SHP77 (cell line): ENCODE results near the gene TNFSF8.

Source experiments
- DNase-seq, 2 experiments: peaks; one replicate each; lab custom pipeline; 2025; lab: John Stamatoyannopoulos, UW

TNFSF8 gene

DNA sequence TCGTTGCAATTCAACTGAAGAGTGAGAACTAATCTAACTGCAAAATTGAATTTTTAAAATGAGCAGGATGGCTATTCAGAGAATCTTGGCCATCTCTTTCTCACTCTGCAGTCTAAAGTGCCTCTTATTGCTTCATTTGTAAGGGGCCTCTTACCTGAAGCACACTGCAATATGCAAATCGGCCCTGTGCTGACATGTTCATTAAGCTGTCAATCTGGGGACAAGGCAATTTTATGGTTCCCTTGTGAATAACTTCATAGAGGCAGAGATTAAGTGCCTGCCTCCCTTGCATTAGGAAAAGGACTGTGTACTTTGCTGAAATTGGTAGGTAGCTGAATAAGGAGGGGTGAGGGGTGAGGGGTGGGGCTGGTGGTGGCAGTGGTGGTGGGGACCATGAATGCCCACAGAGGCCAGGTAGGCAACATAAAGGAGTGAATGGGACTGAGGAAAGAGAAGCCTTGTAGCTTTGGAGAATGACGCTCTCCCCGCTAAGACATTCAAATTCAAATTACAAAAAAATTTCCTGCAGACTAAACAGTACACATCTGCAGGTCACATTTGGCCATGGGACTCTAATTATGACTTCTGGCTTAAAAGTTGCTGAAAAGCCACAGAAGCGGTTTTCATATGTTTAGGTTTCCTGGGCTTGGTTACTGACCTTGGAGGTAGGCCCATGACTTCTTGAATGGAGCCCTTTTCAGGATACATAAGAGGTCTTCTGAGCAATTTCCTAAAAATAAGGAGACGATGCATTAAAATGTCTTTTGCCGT, 25.0 kb downstream of the TNFSF8 start:
- DNase-seq: no peak

DNA sequence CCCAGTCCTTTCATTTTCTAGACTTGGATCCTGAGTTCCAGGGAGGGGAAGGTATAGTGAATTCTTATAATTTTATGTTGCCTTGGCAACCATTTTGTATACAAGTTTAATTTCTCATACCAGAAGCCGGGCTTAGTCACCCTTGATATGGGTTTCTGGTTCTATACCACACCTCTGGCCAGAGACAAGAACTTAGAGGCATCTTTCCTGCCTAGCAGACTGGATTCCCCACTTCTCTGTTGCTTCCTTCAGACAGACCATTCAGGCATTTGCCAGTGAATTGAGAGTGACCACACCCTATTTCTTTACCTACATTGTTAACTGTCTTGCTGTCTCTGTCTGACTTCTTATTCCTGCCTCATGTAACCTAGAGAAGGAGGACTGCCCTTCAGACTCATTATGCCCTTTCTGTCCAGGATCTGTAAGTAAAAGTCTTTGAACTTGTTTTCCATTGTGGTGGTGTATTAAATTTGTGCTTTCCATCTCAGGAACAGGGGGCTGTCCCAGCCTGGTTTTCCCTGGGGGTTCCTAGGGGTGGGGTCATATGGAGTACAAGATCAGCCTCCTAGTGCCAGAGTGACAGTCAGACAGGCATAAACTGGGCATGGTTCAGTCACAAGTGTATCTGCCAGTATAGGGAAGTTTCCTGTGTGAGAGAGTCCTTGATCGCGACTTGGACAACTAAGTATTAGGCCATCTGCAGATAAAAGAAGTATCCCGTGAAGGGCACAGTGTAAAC, 27.4 kb downstream of the TNFSF8 start:
- no peak for DNase-seq

DNA sequence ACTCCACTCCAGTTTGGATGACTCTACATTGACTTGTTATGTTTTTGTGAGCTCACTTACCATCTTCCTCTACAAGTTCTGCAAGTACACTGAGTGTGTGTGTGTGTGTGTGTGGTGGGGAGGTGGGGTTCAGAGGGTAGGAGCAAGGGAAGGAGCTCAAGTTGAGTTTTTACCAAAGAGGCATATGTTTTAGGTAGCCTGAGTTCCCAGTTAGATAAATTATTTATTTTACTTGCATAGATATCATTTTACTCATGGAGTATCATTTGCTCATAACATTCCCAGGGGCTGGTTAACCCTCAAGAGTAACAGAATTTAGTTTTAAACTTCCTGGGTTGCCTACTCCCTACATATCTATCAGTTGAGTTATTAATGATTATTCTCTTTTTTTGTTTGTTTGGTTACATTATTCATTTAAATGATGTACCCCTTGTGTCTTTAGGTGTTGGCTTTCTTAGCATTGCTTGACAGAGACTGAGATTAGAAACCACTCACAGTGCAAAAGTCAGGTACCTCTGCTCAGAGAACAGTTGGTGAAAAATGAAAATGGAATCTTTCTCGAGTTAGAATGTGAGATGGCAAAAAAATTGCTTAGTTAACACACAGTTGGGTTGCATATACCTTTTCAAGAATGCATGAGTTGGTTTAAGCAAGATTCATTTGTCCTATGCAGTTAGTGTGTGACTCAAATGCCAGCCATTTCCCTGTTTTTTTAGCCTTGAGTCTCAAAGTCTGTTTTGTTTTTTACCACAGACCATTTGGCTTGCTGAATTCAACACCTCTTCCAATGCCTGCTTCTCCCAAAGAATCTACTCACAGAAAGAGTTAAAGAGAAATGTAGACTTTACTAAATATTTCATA, 29.2 kb downstream of the TNFSF8 start:
- no peak for DNase-seq

DNA sequence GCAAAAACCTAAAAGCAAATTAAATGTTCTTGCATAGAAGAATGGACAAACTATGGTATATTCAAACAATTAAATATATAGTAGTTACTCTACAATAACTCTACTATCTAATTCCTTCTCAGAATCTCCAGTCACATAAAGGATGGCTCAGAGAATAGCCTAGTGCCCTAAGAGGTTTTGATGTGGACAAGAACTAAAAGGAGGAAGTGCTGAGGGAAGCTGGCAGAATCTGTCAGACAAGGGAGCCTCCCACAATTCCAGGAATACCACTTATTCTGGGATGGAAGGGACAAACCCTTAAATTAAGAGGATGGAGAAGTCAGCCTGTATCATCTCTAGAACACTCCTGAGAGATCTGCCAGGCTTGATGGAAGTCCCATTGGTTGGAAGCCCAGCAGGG, 30.4 kb downstream of the TNFSF8 start:
- no peak for DNase-seq

DNA sequence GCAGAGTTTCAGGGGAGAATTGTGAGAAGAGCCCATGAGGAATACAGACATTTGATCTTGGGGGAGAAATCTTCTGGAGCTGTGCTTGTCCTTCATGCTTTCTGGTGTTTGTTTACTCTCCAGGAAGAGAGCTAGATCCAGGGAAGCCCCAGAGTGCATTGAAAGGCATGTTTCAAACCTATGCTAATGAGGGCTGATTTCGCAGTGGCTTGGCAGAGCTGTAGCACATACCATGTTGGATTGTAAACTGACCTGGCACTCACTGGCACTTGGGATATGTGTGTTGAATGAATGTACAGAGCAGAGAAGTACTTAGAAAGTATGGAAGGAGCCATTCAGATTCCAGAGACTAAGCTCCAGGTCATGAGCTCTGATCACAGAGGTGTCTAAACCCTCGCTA, 30.9 kb downstream of the TNFSF8 start:
- DNase-seq: no peak

DNA sequence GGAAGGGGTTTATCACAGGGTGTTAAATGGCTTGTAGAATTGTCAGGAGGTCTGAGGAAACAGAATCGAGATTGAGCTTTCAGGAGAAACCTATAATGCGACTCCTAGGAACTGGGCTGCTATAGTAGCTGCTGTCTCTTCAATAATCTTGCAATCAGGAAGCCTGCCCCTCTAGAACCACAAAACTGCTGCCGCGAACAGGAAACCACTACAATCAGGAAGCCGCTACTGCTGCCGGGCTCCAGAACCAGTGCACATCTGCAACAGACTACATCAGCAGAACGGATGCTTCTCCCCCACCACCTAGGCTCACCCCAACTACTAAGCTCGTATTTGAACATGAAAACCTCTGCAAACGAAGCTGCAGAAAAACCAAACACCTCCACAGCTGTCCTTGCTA, 31.6 kb downstream of the TNFSF8 start:
- DNase-seq: no peak

DNA sequence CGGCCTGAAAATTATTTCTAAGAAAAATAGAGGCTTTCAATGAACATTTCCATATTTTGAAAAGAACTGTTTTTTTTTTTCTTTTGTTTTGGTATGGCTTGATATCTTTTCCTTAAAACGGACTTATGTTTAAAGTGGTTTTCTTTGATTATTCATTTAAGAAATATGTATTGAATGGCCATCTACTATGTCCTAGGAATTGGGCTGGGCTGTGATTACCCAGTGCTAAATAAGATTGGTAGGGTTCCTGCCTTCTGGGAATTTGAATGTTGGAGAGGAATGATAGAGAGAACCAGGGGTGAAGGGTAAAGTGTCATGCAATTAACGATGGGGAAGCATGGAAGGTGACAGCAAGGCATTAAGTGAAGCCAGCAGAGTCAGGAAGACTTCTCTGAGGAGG, 33.2 kb downstream of the TNFSF8 start:
- no peak for DNase-seq

DNA sequence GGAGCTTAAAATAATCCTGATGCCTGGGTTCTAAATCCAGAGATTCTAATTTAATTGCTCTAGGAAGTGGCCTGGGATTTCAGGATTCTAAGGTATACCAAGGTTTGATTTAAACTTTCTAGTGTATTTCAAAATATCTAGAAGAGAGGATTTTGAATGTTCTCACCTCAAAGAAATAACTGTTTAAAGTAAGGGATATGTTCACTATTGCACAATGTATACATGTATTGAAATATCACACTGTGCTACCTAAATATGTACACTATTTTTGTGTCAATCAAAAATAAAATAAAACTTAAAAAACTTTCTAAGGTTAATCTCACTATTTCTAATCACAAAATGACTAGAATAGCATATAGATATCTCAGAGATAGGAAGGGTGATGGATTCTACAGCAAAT, 34.0 kb downstream of the TNFSF8 start:
- DNase-seq: no peak

DNA sequence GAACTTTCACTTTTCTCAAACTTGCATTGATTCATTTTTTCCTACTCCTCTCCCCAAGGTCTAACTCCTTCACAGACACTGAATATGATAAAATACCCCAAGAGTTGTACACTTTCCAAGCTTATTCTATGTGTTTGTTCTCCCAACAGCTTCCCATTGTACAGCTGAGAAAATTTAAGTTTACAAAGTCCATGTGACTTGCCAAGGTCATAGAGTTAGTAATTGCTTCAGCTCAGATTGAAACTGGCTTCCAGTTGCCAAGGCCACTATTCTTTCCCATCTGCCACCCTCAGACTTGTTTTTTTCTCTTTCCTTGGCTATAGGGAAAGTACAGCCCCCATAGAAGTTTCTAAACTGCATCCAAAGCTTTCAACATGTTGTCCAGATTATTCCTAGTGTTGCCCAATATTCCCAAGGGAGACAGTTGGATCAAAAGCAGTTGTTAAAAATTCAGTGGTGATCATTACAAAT, 34.8 kb downstream of the TNFSF8 start:
- DNase-seq: no peak

DNA sequence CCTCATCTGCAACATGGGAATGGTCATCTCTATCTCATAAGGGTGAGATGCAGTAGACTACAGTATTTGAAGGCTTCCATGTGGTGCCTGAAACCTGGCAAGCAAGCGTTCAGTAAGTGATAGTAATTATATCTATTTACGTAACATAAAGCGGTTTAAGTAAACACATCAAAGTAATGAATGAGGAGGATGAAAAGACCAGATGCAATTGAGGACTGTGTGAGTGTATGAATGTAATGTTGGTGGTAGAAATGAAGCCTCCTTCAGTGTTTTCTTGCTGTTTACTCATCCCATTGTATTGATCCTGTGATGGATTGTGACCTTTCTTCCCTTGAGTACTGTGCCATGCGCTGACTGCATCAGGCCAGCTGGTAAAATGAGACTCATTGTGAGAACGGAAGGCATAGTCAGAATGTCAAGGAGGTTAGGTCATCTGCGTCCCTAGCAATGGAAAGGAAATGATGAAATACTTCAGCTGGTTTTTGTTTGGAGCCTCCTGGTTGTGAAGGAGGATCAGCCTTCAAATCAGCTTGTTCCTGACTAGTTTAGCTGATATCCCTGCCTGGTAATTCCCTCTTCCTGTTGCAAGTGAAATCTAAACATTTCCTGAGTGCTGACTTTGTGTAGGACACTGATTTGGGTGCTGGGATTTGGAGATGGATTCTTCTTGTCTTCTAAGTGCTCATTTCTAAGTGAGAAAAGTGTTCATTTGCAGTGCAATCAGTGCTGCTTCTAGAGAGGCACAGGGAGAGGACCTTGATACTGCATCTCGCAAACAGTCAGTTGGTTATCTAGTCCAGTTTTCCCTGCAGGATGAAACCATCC, 35.6 kb downstream of the TNFSF8 start:
- peak; percentile 94 to 97 for DNase-seq

DNA sequence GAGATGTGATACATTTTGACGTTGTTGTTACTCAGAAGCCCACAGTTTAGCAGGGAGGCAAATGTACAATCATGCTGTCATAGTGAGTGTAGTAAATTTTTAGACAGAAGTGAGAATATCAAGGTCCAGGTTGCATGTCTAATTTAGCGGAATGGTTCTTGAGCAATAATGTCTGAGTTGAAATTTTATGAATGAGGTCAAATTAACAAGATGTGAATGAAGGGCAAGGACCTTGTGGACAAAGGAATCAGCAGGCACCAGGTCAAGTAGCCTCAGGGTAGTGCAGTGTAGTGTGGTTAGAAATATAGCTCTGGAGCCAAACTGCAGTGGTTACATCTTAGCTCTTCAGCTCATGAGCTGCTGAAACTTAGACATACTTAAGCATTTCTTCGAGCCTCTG, 36.2 kb downstream of the TNFSF8 start:
- DNase-seq: no peak

DNA sequence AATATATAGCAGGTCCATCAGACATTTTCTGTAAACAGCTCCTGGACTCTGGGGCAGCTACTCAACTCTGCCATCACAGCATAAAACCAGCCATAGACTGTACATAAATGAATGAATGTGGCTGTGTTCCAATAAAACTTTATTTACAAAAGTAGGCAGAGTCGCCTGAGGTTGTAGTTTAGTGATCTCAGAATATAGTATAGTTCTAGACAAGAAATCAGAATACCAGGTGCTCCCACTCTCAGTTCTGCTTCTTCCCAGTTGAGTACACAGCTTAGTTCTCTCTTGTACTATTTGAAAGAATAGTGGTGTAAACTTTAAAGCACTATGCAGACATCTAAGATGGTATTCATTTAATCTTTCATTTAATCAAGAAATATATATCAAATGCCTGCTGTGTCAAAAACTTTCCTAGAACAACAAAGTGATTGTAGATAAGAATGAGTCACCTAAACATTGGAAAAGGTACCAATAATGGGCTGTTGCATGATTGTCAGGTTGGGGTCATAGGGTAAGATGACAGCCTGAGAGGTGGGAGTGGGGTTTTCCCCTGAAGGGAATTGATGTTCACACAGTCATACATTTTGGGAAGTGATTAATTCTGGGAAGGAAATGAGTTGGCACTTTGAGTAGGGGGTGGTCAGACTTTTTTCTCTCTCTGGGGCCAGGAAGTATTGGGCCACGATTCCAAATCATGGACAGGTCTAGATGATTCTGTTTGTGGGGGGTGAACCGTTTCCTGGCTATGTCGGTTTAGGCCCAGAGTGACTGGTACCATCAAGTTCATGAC, 37.0 kb downstream of the TNFSF8 start:
- no peak for DNase-seq

DNA sequence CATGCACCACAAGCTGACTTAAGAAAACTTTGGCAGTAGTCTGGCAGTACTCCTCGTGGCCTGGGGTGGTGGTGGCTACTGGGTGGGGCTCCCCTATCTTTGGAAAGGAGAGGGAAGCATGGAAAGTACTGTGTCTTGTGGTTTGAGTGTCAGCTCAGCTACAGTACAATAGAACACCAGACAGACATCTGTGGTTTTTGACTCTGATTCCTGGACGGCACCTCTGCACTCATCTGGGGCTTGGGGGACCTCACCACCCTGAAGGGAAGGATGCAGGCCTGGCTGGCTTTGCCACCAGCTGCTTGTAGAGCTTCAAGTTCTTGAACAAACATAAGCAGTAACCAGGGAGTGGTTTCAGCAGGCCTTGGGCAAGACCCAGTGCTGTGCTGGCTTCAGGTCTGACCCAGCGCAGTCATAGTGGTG, 40.6 kb downstream of the TNFSF8 start:
- peak; percentile 71 to 72 for DNase-seq

DNA sequence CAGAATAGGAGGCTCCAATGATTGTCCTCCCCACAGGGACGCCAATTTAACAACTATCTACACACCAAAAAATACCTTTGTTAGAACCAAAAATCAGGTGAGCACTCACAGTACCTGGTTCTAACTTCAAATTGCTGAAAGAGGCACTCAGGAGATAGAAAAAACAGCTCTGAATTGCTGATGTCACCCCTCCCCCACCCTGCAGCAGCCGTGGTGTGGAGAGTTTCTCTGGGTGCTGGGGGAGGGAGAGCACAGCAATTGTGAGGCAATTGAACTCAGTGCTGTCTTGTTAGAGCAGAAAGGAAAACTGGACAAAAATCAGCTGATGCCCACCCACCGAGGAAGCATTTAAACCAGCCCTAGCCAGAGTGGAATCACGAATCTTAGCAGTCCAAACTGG, 41.8 kb downstream of the TNFSF8 start:
- DNase-seq: peak in 1 of 2 experiments; percentile 25

DNA sequence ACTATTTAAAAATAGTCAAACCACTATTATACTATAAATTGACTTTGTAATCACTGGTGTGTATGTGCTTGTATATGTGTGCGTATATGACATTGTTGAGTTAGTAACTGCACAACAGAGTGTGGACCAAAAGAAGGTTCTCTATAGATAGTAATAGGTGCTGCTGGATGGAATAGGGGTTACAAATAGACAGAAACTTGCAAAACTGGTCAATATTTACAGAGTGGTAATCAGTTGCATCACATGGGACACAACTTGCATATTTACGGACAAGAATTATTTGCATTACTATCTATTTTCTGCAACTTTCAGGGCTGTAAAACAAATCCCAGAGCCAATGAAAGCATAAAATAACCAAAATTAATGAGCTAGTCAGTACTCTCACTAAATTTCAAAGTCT, 42.4 kb downstream of the TNFSF8 start:
- DNase-seq: no peak

DNA sequence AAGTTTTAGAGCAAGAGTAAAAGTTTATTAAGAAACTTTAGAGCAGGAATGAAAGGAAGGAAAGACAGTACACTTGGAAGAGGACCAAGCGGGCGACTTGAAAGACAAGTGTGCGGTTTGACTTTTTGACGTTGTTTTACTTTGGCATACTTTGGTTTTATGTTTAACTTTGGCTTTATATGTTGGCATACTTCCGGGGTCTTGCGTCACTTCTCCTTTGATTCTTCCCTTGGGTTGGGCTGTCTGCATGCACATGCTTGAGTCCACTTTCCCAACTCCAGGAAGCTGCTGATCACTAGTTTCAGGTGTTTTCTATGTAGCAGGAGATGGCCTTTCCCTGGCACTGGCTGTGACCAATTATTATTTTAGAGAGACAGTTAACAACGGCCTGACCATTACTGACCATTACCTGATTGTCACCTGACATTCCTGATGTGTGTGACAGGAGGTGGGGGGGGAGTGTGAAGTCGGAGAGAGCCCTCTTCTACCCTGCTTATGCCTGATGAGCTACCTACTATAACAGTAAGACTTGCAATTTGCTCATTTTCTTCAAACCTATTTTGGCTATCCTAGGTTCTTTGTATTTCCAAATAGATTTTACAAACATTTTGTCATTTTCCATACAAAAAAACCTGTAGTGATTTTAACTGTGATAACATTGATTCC, 45.5 kb downstream of the TNFSF8 start:
- DNase-seq: no peak

DNA sequence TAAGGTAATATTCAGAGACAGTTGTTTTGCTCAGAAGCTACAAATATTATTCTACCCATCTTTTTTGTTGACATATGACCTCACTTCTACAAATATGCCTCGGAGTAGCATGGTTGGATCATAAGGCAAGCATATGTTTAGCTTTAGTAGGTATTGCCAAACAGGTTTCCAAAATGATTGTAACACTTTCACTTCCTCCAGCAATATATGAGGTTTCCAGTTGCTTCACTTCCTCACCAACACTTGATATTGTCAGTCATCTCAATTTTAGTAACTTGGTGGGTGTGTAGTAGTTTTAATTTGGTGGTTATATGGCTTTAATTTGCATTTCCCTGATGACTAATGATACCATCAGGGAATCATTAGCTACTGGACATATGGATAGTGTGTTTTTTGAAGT, 46.7 kb downstream of the TNFSF8 start:
- no peak for DNase-seq

DNA sequence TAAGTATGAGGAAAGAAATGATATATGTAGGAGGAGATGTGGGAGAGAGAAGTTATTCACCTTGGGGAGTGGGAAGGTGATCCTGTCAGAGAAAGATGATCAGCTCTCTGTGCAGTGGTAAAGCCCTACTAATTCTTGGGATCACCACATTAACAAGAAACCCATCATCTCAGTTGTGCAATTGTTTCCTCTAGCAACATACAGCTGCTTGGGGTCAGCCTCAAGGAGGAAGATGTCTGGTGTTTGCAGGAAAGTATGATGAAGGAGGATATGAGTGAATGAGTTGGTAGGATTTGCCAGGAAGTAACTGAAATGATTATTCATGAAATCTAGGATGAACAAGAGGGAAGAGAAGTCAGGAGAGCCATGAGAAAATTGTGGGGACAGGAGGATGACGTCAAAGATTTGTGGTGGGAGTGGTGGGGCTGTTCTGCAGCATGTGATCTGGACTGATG, 50.1 kb downstream of the TNFSF8 start:
- DNase-seq: no peak

DNA sequence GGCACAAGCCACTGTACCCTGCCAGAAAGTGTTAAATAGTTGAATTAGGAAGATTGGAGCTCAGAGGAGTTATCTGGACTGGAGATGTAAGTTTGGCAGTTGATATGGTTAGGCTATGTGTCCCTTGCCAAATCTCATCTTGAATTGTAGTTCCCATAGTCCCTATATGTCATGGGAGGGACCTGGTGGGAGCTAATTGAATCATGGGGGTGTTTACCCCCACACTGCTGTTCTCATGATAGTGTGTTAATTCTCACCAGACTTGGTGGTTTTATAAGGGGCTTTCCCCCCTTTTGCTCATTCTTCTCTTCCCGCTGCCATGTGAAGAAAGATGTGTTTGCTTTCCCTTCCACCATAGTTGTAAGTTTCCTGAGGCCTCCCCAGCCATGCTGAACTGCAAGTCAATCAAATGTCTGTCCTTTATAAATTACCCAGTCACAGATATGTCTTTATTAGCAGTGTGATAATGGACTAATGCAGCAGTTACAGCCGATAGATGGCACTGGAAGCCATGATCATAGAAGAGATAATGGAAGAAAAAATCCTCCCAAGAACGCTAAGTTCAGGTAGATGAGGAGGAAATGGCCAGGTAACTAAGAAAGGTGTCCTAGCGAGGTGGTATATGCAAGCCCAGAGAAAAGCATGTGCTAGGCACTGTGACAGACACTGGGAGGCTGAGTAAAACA, 51.4 kb downstream of the TNFSF8 start:
- DNase-seq: no peak

DNA sequence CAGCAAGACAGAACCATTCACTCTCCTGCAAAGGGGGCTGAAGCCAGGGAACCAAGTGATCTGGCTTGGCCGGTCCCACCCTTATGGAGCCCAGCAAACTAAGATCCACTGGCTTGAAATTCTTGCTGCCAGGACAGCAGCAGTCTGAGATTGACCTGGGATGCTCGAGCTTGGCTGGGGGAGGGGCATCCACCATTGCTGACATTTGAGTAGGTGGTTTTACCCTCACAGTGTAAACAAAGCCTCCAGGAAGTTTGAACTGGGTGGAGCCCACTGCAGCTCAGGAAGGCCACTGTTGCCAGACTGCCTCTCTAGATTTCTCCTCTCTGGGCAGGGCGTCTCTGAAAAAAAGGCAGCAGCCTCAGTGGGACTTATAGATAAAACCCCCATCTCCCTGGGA, 60.5 kb downstream of the TNFSF8 start:
- peak; percentile 56 to 68 for DNase-seq
